SJSA1 (cell line): Measurements from ENCODE around the gene FATE1. TPM values are rescaled to one million over a fixed set of nuclear protein-coding genes. Genes with fewer than 3 reads are reported as not detected.

Source experiments
- DNase-seq, 2 experiments: peaks; one replicate each; pipeline ENCODE4 v3.0.0-alpha.2; 2015 to 2020; ENCODE audit warnings: low spot score in 2 of 2, low read depth in 1 of 2
- H3K27ac ChIP-seq: fragments of 250-450 bp; sonication (Bioruptor Pico); 2 replicates; pipeline ENCODE4 v1.5.1; 2020; ENCODE audit warnings: mild to moderate bottlenecking, moderate library complexity
- H3K27me3 ChIP-seq: fragments of 250-450 bp; sonication (Bioruptor Pico); replicated peaks from 2 replicates; pipeline ENCODE4 v1.5.1; 2020; ENCODE audit warnings: mild to moderate bottlenecking, moderate library complexity
- H3K36me3 ChIP-seq: fragments of 250-450 bp; sonication (Bioruptor Pico); 2 replicates; pipeline ENCODE4 v1.5.1; 2020; ENCODE audit warnings: mild to moderate bottlenecking
- H3K4me1 ChIP-seq: fragments of 250-450 bp; sonication (Bioruptor Pico); replicated peaks from 2 replicates; pipeline ENCODE4 v1.6.1; 2021; ENCODE audit warnings: mild to moderate bottlenecking
- H3K4me3 ChIP-seq: fragments of 250-450 bp; sonication (Bioruptor Pico); 2 replicates; pipeline ENCODE4 v1.5.1; 2020; ENCODE audit warnings: mild to moderate bottlenecking
- H3K9me3 ChIP-seq: fragments of 250-450 bp; sonication (Bioruptor Pico); replicated peaks from 2 replicates; pipeline ENCODE4 v1.5.1; 2020; ENCODE audit warnings: mild to moderate bottlenecking
- total RNA-seq: library from RNA; depleted of rRNA; stranded (reverse); fragments of >200 nt; shearing (Covaris generic); gene quantifications from 2 replicates; pipeline ENCODE4 v1.2.3, GENCODE V29; 2014; rRNA removed

Gene FATE1
- total RNA-seq, 1 experiment from 2014 or later = not detected

GRCh38 chrX:151771726-151772125 is 55.9 kb downstream of the FATE1 start:
- no peak overlapping the region for H3K4me3 ChIP-seq
- no peak for DNase-seq
- H3K4me1 ChIP-seq = no peaks in the 10 kb centered on the region
- no peaks in the 10 kb centered on the region for H3K27me3 ChIP-seq
- no peaks in the 10 kb centered on the region for H3K9me3 ChIP-seq
- no peak overlapping the region for H3K27ac ChIP-seq
- H3K36me3 ChIP-seq = no peaks in the 10 kb centered on the region

Other genes starting within 250 kb of the FATE1 start
- gene PASD1, start 152.4 kb upstream of the FATE1 start, total RNA-seq = not detected in 2 replicates
- not detected in 2 replicates for gene PRRG3, start 20.6 kb upstream of the FATE1 start, total RNA-seq
- gene CNGA2, start 18.7 kb downstream of the FATE1 start, total RNA-seq = not detected in 2 replicates
- not detected in 2 replicates for gene MAGEA4, start 196.9 kb downstream of the FATE1 start, total RNA-seq